ENCODE data around the gene SFXN3.

Gene SFXN3

GRCh38 chr10:101050208-101051069, 19.4 kb downstream of the SFXN3 start:
- Histone ChIP-seq H3K9ac (ENCODE audit: low read length) (peak overlapping the region; percentile 20; the same call in 1 of the 2 replicates), H2AFZ (ENCODE audit: low read depth, low read length, severe bottlenecking) (no peak overlapping the region)

GRCh38 chr10:101052285-101052684, 21.3 kb downstream of the SFXN3 start:
- Histone ChIP-seq H3K27me3 (ENCODE audit: low read length) (no peaks in the 10 kb centered on the region), H3K9me3 (ENCODE audit: insufficient read depth, low read length) (no peaks in the 10 kb centered on the region), H3K79me2 (ENCODE audit: insufficient read depth, low read length) (peaks cover 22% of the 10 kb centered on the region), H2AFZ (ENCODE audit: low read depth, low read length, severe bottlenecking) (no peak overlapping the region), H3K4me2 (ENCODE audit: low read depth, low read length, poor library complexity, severe bottlenecking) (no peak overlapping the region), H3K36me3 (ENCODE audit: low read length) (peaks cover 5% of the 10 kb centered on the region; the same call in 1 of the 2 replicates), H3K9me2 (replicated peaks; ENCODE audit: insufficient read depth, low read length) (no peaks in the 10 kb centered on the region), H4K20me1 (ENCODE audit: low read depth, low read length) (0 out of 2 replicates have a peak, but pooled peaks cover 9% of the 10 kb centered on the region), H3K9ac (ENCODE audit: low read length) (no peak overlapping the region), H3F3A (ENCODE audit: insufficient read depth) (no peaks in the 10 kb centered on the region), H3K4me3 (ENCODE audit: insufficient read depth, low read length, poor library complexity, severe bottlenecking) (no peak overlapping the region), H3K27ac (ENCODE audit: low read depth, low read length) (no peak overlapping the region)
- TF ChIP-seq EZH2phosphoT487 (conservative IDR thresholded peaks at IDR 0.05; ENCODE audit: low read length): no peak
- TF ChIP-seq, protein P1, sequence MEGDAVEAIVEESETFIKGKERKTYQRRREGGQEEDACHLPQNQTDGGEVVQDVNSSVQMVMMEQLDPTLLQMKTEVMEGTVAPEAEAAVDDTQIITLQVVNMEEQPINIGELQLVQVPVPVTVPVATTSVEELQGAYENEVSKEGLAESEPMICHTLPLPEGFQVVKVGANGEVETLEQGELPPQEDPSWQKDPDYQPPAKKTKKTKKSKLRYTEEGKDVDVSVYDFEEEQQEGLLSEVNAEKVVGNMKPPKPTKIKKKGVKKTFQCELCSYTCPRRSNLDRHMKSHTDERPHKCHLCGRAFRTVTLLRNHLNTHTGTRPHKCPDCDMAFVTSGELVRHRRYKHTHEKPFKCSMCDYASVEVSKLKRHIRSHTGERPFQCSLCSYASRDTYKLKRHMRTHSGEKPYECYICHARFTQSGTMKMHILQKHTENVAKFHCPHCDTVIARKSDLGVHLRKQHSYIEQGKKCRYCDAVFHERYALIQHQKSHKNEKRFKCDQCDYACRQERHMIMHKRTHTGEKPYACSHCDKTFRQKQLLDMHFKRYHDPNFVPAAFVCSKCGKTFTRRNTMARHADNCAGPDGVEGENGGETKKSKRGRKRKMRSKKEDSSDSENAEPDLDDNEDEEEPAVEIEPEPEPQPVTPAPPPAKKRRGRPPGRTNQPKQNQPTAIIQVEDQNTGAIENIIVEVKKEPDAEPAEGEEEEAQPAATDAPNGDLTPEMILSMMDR (IDR thresholded peaks at IDR 0.05; ENCODE audit: insufficient read depth, low read length, poor library complexity, severe bottlenecking): no peak

More at GRCh38 chr10:101050208-101051069, 19.4 kb downstream of the SFXN3 start:
- Histone ChIP-seq H3K9me3 (ENCODE audit: insufficient read depth, low read length) (no peaks in the 10 kb centered on the region), H3F3A (ENCODE audit: insufficient read depth) (no peaks in the 10 kb centered on the region), H3K79me2 (ENCODE audit: insufficient read depth, low read length) (0 out of 2 replicates have a peak, but pooled peaks cover 6% of the 10 kb centered on the region), H4K20me1 (ENCODE audit: low read depth, low read length) (0 out of 2 replicates have a peak, but pooled peaks cover under 1% of the 10 kb centered on the region), H3K27ac (ENCODE audit: low read depth, low read length) (no peak overlapping the region), H3K9me2 (replicated peaks; ENCODE audit: insufficient read depth, low read length) (no peaks in the 10 kb centered on the region), H3K27me3 (ENCODE audit: low read length) (no peaks in the 10 kb centered on the region), H3K4me3 (ENCODE audit: insufficient read depth, low read length, poor library complexity, severe bottlenecking) (no peak overlapping the region), H3K4me2 (ENCODE audit: low read depth, low read length, poor library complexity, severe bottlenecking) (peak overlapping the region; percentile 39), H3K36me3 (ENCODE audit: low read length) (no peaks in the 10 kb centered on the region)
- no peak for TF ChIP-seq EZH2phosphoT487 (conservative IDR thresholded peaks at IDR 0.05; ENCODE audit: low read length)
- TF ChIP-seq, protein P1 (IDR thresholded peaks at IDR 0.05; ENCODE audit: insufficient read depth, low read length, poor library complexity, severe bottlenecking): peak; percentile 88

GRCh38 chr10:101053516-101053915, 22.5 kb downstream of the SFXN3 start:
- Histone ChIP-seq H3K27ac (ENCODE audit: low read depth, low read length) (no peak overlapping the region), H3K79me2 (ENCODE audit: insufficient read depth, low read length) (peaks cover 35% of the 10 kb centered on the region), H2AFZ (ENCODE audit: low read depth, low read length, severe bottlenecking) (no peak overlapping the region), H4K20me1 (ENCODE audit: low read depth, low read length) (peaks cover 10% of the 10 kb centered on the region; the same call in 1 of the 2 replicates), H3F3A (ENCODE audit: insufficient read depth) (no peaks in the 10 kb centered on the region), H3K36me3 (ENCODE audit: low read length) (peaks cover 7% of the 10 kb centered on the region; the same call in 1 of the 2 replicates), H3K9me2 (replicated peaks; ENCODE audit: insufficient read depth, low read length) (no peaks in the 10 kb centered on the region), H3K27me3 (ENCODE audit: low read length) (no peaks in the 10 kb centered on the region), H3K9me3 (ENCODE audit: insufficient read depth, low read length) (no peaks in the 10 kb centered on the region), H3K4me2 (ENCODE audit: low read depth, low read length, poor library complexity, severe bottlenecking) (no peak overlapping the region), H3K9ac (ENCODE audit: low read length) (no peak overlapping the region), H3K4me3 (ENCODE audit: insufficient read depth, low read length, poor library complexity, severe bottlenecking) (no peak overlapping the region)
- TF ChIP-seq, protein P1 (IDR thresholded peaks at IDR 0.05; ENCODE audit: insufficient read depth, low read length, poor library complexity, severe bottlenecking): no peak
- TF ChIP-seq EZH2phosphoT487 (conservative IDR thresholded peaks at IDR 0.05; ENCODE audit: low read length): no peak
